H9 (cell line): ENCODE measurements around the gene RANBP9. TPM values are rescaled to one million over a fixed set of nuclear protein-coding genes. Genes with fewer than 3 reads are reported as not detected.

Experiments used
- DNase-seq: peaks from one replicate; pipeline ENCODE4 v3.0.0-alpha.2; 2017
- H2AFZ ChIP-seq: one replicate; pipeline ENCODE4 v1.6.1; 2013; ENCODE audit warnings: mild to moderate bottlenecking, low read length, control low read depth, moderate library complexity
- H2AK5ac ChIP-seq: 2 replicates; pipeline ENCODE4 v1.6.1; 2013; ENCODE audit warnings: low read length, control low read depth, mixed read lengths; ENCODE audit not compliant: insufficient read length
- H2BK120ac ChIP-seq: one replicate; pipeline ENCODE4 v1.6.1; 2013; ENCODE audit warnings: low read depth, mild to moderate bottlenecking, low read length, control low read depth, inconsistent platforms; ENCODE audit not compliant: poor library complexity, severe bottlenecking
- H2BK12ac ChIP-seq: 2 replicates; pipeline ENCODE4 v1.6.1; 2013; ENCODE audit warnings: low read length, control low read depth, mixed read lengths, low read depth; ENCODE audit not compliant: insufficient read length
- H2BK15ac ChIP-seq: 2 replicates; pipeline ENCODE4 v1.6.1; 2013; ENCODE audit warnings: low read depth, low read length, control low read depth
- H2BK20ac ChIP-seq: one replicate; pipeline ENCODE4 v1.6.1; 2013; ENCODE audit warnings: low read depth, mild to moderate bottlenecking, low read length, control low read depth, inconsistent platforms; ENCODE audit not compliant: poor library complexity, severe bottlenecking
- H2BK5ac ChIP-seq: 2 replicates; pipeline ENCODE4 v1.6.1; 2013; ENCODE audit warnings: low read length, control low read depth, mixed read lengths; ENCODE audit not compliant: insufficient read length
- H3K14ac ChIP-seq: 2 replicates; pipeline ENCODE4 v1.6.1; 2013; ENCODE audit warnings: low read length, control low read depth; ENCODE audit not compliant: insufficient read depth
- H3K18ac ChIP-seq: 2 replicates; pipeline ENCODE4 v1.6.1; 2013; ENCODE audit warnings: low read depth, mild to moderate bottlenecking, mixed read lengths, low read length, control low read depth; ENCODE audit not compliant: insufficient read length
- H3K23ac ChIP-seq: 2 replicates; pipeline ENCODE4 v1.6.1; 2013; ENCODE audit warnings: low read length, control low read depth, mixed read lengths, low read depth; ENCODE audit not compliant: insufficient read length
- H3K23me2 ChIP-seq: 2 replicates; pipeline ENCODE4 v1.6.1; 2013; ENCODE audit warnings: low read depth, mild to moderate bottlenecking, mixed read lengths, low read length, control low read depth; ENCODE audit not compliant: insufficient read length, poor library complexity, severe bottlenecking
- H3K27ac ChIP-seq: 2 replicates; pipeline ENCODE4 v1.5.1; 2013; ENCODE audit warnings: low read length, control low read depth, mixed read lengths, low read depth; ENCODE audit not compliant: insufficient read length
- H3K27me3 ChIP-seq: 2 replicates; pipeline ENCODE4 v1.6.1; 2013; ENCODE audit warnings: low read length, control low read depth, inconsistent platforms; ENCODE audit not compliant: insufficient read depth
- H3K4ac ChIP-seq: 2 replicates; pipeline ENCODE4 v1.6.1; 2013; ENCODE audit warnings: low read depth, mild to moderate bottlenecking, control low read depth, inconsistent platforms, low read length, moderate library complexity
- H3K4me1 ChIP-seq: 2 replicates; pipeline ENCODE4 v1.6.1; 2013; ENCODE audit warnings: low read length, control low read depth, inconsistent platforms; ENCODE audit not compliant: insufficient read depth
- H3K4me2 ChIP-seq: 2 replicates; pipeline ENCODE4 v1.6.1; 2013; ENCODE audit warnings: low read length, control low read depth, mixed read lengths; ENCODE audit not compliant: insufficient read length, insufficient read depth
- H3K56ac ChIP-seq: 2 replicates; pipeline ENCODE4 v1.6.1; 2013; ENCODE audit warnings: low read depth, mild to moderate bottlenecking, mixed read lengths, low read length, control low read depth; ENCODE audit not compliant: insufficient read length
- H3K79me1 ChIP-seq: 2 replicates; pipeline ENCODE4 v1.6.1; 2013; ENCODE audit warnings: low read depth, mild to moderate bottlenecking, moderate library complexity, low read length, control low read depth, inconsistent platforms; ENCODE audit not compliant: insufficient read depth, poor library complexity, severe bottlenecking
- H3K79me2 ChIP-seq: 2 replicates; pipeline ENCODE4 v1.6.1; 2013; ENCODE audit warnings: low read length, control low read depth, inconsistent platforms; ENCODE audit not compliant: insufficient read depth
- H3K9ac ChIP-seq: 2 replicates; pipeline ENCODE4 v1.6.1; 2013; ENCODE audit warnings: low read length, control low read depth, mixed read lengths; ENCODE audit not compliant: insufficient read length; ENCODE audit errors: extremely low read depth
- H3K9me3 ChIP-seq: one replicate; pipeline ENCODE4 v1.6.1; 2013; ENCODE audit warnings: low read depth, low read length, inconsistent platforms; ENCODE audit not compliant: control insufficient read depth
- H3T11ph ChIP-seq: one replicate; pipeline ENCODE4 v1.6.1; 2013; ENCODE audit warnings: mild to moderate bottlenecking, low read length, control low read depth, inconsistent platforms
- H4K20me1 ChIP-seq: one replicate; pipeline ENCODE4 v1.6.1; 2013; ENCODE audit not compliant: control insufficient read depth, insufficient read length, insufficient read depth
- H4K5ac ChIP-seq: 2 replicates; pipeline ENCODE4 v1.6.1; 2013; ENCODE audit warnings: low read depth, mild to moderate bottlenecking, mixed read lengths, low read length, control low read depth; ENCODE audit not compliant: insufficient read length
- H4K8ac ChIP-seq: replicated peaks from 2 replicates; pipeline ENCODE4 v1.6.1; 2013; ENCODE audit warnings: low read length, control low read depth, mixed read lengths, low read depth; ENCODE audit not compliant: insufficient read length
- H4K91ac ChIP-seq: 2 replicates; pipeline ENCODE4 v1.6.1; 2013; ENCODE audit warnings: low read depth, mild to moderate bottlenecking, moderate library complexity, mixed read lengths, low read length, control low read depth; ENCODE audit not compliant: insufficient read length
- H3K27ac Mint-ChIP-seq, 3 experiments: 2 replicates in 2 of 3; 3 replicates in 1 of 3; pipeline ENCODE4 v1.8.0; 2020 to 2021; ENCODE audit warnings: mixed read lengths in 3 of 3, mild to moderate bottlenecking in 1 of 3, moderate library complexity in 1 of 3
- H3K27me3 Mint-ChIP-seq: 2 replicates; pipeline ENCODE4 v1.8.0; 2021; ENCODE audit warnings: low read depth, mild to moderate bottlenecking, moderate library complexity, mixed read lengths
- H3K36me3 Mint-ChIP-seq, 3 experiments: 2 replicates in 2 of 3; 3 replicates in 1 of 3; pipeline ENCODE4 v1.8.0; 2020 to 2021; ENCODE audit warnings: low read depth in 3 of 3, mixed read lengths in 3 of 3; ENCODE audit not compliant: insufficient read depth in 1 of 3
- H3K4me1 Mint-ChIP-seq, 2 experiments: 2 replicates each; pipeline ENCODE4 v1.8.0; 2020; ENCODE audit warnings: mixed read lengths in 2 of 2
- H3K4me3 Mint-ChIP-seq, 2 experiments: 2 replicates in 1 of 2; 3 replicates in 1 of 2; pipeline ENCODE4 v1.8.0; 2020 to 2021; ENCODE audit warnings: mild to moderate bottlenecking in 2 of 2, mixed read lengths in 2 of 2, moderate library complexity in 1 of 2
- H3K9me3 Mint-ChIP-seq, 2 experiments: 2 replicates in 1 of 2; 3 replicates in 1 of 2; pipeline ENCODE4 v1.8.0; 2020; ENCODE audit warnings: mild to moderate bottlenecking in 2 of 2, mixed read lengths in 2 of 2, moderate library complexity in 1 of 2
- CTCF ChIP-seq: fragments of 200-600 bp; sonication (generic); conservative IDR thresholded peaks from 3 replicates; pipeline ENCODE4 v1.8.0; 2021; ENCODE audit warnings: antibody characterized with exemption, mild to moderate bottlenecking
- WGBS: extraction: QIAGEN DNeasy Blood & Tissue Kit; methylation state at CpG from one replicate; pipeline ENCODE4 v1.1.7; 2013; ENCODE audit warnings: missing lambda C conversion rate, low lambda C conversion rate, mixed read lengths; ENCODE audit not compliant: insufficient read length; ENCODE audit errors: extremely low coverage; 5-methylcytosine and 5-hydroxymethylcytosine counted together
- total RNA-seq: library from RNA; stranded (reverse); gene quantifications from 2 replicates; pipeline ENCODE4 v1.2.1, GENCODE V29; 2021

RANBP9 gene
- total RNA-seq, 1 experiment from 2014 or later = 37.2 TPM

DNA sequence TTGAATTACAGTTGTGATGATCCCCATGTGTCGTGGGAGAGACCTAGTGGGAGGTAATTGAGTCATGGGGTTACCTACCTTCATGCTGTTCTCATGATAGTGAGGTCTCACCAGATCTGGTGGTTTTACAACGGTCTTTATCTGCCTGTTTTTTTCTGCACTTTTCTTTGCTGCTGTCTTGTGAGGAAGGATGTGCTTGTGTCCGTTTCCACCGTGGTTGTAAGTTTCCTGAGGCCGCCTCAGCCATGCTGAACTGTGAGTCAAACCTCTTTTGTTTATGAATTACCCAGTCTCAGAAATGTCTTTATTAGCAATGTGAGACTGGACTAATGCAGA, 6.5 kb upstream of the RANBP9 start:
- Histone ChIP-seq H2BK12ac (no peak overlapping the region), H3K27me3 (no peaks in the 10 kb centered on the region), H2AK5ac (no peak overlapping the region), H4K91ac (no peak overlapping the region), H3K23ac (no peak overlapping the region), H3T11ph (no peak overlapping the region), H4K5ac (no peak overlapping the region), H3K27ac (no peak overlapping the region), H3K56ac (no peak overlapping the region), H3K79me2 (no peaks in the 10 kb centered on the region), H3K4ac (no peak overlapping the region), H4K20me1 (no peaks in the 10 kb centered on the region), H3K9ac (no peak overlapping the region), H3K14ac (no peak overlapping the region), H2BK15ac (no peak overlapping the region), H3K23me2 (no peaks in the 10 kb centered on the region), H2BK120ac (no peak overlapping the region), H2BK20ac (no peak overlapping the region), H4K8ac (no peak overlapping the region), H3K4me1 (no peaks in the 10 kb centered on the region), H2BK5ac (no peak overlapping the region), H3K4me2 (no peak overlapping the region), H3K18ac (no peak overlapping the region), H2AFZ (no peak overlapping the region), H3K9me3 (no peaks in the 10 kb centered on the region), H3K79me1 (no peaks in the 10 kb centered on the region)
- H3K9me3 Mint-ChIP-seq = peaks cover 11 to 22% of the 10 kb centered on the region in 2 experiments
- H3K36me3 Mint-ChIP-seq = peaks cover 6 to 16% (median 7%) of the 10 kb centered on the region in 3 experiments; a peak in 6 of 7 replicates
- peaks cover 1% of the 10 kb centered on the region for H3K27me3 Mint-ChIP-seq
- no peak for DNase-seq
- H3K4me3 Mint-ChIP-seq = no peak overlapping the region
- TF ChIP-seq CTCF = no peak
- WGBS = no CpG with 5 or more reads among the region's 5 CpGs
- no peak overlapping the region for H3K27ac Mint-ChIP-seq
- H3K4me1 Mint-ChIP-seq = no peaks in the 10 kb centered on the region
